C4-2B (cell line): ENCODE data around the gene MICAL3.
"Not testable (repeated sequence)": the region's sequence is repeated elsewhere in the genome, so short reads cannot be mapped to it uniquely, and the experiment has no call there.

ENCODE experiments used
- H3K27ac ChIP-seq: fragments of 450-650 bp; 2 replicates; pipeline ENCODE4 v1.5.1; 2017
- ZFX ChIP-seq: fragments of 450-650 bp; IDR thresholded peaks from 2 replicates; pipeline ENCODE4 v1.6.1; 2017
- TF ChIP-seq, protein P1 (sequence below): fragments of 450-650 bp; conservative IDR thresholded peaks from 2 replicates; pipeline ENCODE4 v1.5.1; 2017; ENCODE audit warnings: mild to moderate bottlenecking

Gene MICAL3

DNA sequence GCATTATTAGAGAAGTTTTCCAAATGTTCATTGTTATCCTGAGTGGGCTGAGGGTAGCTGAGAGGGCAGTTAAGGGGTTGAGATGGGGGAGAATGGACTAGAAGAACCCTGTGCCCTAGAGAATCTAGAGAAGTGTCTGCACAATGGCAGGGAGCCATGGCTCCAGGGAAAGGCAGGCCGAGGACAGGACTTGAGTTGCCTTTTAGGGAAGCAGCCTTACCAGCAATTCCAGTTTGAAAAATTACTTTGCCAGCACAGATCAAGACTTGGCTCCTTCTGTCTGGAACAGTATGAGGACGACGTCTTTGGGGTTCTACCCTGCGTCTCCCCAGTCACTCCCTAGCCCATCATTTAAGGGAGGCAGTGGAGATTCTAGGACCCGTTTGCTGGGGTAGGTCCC is 25.7 kb upstream of the MICAL3 start:
- TF ChIP-seq ZFX, result no peak
- TF ChIP-seq, protein P1, sequence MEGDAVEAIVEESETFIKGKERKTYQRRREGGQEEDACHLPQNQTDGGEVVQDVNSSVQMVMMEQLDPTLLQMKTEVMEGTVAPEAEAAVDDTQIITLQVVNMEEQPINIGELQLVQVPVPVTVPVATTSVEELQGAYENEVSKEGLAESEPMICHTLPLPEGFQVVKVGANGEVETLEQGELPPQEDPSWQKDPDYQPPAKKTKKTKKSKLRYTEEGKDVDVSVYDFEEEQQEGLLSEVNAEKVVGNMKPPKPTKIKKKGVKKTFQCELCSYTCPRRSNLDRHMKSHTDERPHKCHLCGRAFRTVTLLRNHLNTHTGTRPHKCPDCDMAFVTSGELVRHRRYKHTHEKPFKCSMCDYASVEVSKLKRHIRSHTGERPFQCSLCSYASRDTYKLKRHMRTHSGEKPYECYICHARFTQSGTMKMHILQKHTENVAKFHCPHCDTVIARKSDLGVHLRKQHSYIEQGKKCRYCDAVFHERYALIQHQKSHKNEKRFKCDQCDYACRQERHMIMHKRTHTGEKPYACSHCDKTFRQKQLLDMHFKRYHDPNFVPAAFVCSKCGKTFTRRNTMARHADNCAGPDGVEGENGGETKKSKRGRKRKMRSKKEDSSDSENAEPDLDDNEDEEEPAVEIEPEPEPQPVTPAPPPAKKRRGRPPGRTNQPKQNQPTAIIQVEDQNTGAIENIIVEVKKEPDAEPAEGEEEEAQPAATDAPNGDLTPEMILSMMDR, result no peak
- peak overlapping the region; percentile 56 for H3K27ac ChIP-seq

DNA sequence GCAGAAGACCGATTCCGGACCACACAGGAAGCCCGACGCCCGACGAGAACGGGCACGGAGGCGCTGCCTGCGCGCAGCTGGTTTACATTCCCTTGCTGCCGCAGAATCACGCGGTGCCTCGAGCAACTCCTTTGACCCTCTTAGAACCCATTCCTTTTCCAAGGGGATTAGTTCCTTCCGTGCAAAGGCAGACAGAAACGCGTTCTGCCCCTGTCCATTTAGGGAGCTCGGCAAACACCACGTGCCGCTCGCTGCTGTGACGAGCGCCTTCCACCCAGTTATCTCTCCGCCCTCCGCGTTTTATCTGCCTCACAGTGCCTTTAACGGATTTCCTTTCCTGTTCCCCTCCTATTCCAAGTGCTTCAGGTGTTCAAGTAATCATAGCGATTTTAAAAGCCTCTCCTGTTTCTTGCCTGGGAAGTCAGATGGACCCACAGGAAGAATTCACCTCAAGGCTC is 24.1 kb upstream of the MICAL3 start:
- TF ChIP-seq, protein P1, result no peak
- no peak for TF ChIP-seq ZFX
- no peak overlapping the region for H3K27ac ChIP-seq

DNA sequence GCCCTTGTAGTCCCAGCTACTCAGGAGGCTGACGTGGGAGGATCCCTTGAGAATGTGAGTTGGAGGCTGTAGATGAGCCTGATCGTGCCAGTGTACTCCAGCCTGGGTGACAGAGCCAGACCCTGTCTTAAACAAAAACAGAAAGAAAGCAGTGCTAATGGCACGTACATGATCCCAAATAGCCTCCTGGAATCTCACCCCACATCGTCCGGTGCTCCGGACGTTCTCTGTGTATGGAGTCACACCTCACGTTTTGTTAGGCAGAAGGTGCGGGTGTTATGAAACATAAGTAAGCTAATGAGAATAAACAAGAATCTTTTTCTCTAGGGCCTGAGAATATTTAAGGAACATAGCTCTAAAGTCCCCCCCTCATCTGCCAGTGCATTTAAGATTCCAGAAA is 23.7 kb upstream of the MICAL3 start:
- H3K27ac ChIP-seq, result no peak overlapping the region
- no peak for TF ChIP-seq ZFX
- TF ChIP-seq, protein P1, result no peak

DNA sequence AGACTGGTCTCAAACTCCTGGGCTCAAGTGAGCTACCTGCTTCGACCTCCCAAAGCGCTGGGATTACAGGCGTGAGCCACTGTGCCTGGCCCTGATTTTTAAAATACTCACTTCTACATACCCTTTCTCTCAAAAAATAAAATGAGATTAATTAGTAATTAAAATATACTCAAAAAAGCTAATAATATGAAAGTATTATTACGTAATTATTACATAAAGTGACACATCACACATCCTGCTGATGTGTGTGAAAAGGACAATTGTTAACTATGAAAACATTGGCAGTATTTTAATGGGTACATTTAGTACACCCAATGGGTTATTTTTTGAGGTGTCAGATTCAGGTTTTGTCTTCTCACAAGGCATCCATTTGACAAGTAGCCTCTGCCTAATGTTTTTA is 21.4 kb upstream of the MICAL3 start:
- H3K27ac ChIP-seq, result no peak overlapping the region
- TF ChIP-seq, protein P1, result no peak

DNA sequence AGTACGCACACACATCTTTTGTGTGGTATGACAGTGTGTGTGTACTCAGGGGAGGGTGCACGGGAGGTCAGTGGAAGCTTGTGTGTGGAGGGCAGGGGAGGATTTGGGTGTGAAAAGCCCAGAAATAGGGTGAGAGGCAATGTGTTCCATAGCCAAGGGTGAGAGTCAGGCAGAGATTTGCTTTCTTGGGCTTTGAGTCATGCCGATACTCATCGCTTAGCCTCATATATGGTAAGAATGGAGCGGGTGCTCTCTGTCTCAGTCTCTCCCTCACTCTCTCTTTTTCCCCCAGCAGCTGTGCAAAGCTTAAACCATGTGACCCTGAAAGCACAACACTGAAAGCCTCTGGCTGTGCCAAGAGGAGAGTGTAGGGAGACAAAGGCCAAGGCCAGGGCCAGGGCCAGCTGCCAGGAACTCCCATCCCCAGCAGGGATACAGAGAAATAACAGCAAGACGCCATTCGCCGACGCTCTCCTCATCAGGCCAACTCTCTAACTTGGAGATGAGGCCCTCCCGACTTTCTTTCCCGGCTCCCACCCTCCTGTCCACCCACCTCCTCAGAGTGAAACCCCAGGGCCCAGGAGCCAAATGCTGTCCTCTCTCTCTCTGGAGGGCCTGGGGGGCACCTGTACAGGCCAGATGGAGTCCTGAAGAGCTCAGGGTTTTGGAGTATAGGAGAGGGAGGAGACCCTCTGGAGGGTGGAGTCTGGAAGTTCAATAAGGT is 20.3 kb upstream of the MICAL3 start:
- H3K27ac ChIP-seq, result no peak overlapping the region
- TF ChIP-seq, protein P1, result no peak
- TF ChIP-seq ZFX, result no peak

DNA sequence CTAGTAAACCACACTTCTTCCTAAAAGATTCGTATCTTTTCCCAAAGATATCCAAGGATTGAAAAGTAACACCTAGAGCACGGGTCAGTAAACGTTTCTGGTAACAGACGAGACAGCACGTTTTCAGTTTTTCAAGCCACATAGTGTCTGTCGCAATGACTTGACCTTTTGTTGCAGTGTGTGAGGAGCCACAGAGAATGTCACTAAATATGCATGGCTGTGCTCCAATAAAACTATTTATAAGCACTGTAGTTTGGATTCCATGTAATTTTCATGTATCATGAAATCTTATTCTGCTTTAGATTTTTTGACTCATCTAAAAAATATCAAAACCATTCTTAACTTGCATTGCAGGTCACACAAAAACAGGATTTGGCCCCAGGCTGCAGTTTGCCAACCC is 18.3 kb upstream of the MICAL3 start:
- TF ChIP-seq, protein P1, result no peak
- no peak overlapping the region for H3K27ac ChIP-seq

DNA sequence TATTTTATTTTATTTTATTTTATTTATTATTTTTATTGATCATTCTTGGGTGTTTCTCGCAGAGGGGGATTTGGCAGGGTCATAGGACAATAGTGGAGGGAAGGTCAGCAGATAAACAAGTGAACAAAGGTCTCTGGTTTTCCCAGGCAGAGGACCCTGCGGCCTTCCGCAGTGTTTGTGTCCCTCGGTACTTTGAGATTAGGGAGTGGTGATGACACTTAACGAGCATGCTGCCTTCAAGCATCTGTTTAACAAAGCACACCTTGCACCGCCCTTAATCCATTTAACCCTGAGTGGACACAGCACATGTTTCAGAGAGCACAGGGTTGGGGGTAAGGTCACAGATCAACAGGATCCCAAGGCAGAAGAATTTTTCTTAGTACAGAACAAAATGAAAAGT is 16.5 kb upstream of the MICAL3 start:
- H3K27ac ChIP-seq, result not testable (repeated sequence)

DNA sequence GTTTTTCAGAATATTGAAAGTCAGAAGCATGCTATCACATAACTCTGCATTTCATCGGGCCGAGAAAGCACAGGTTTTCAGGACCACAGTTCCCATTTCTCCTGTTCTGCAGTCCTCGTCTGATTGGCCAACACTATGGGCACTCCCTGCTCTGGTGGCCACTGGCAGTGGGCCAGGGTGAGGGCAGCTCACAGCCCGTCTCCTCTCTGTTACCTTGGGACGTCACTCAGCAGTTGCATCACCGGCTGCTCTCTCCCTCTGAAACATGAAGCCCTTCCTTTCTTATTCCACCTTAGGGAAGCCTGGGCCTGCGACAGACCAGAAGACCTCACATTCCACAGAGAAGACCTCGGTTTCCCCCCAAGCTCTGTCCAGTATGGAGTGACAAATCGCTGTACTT is 11.4 kb upstream of the MICAL3 start:
- TF ChIP-seq ZFX, result no peak
- TF ChIP-seq, protein P1, result no peak
- H3K27ac ChIP-seq, result no peak overlapping the region
